Measurements from ENCODE around the gene LAPTM4A. TPM values are rescaled to one million over a fixed set of nuclear protein-coding genes. Genes with fewer than 3 reads are reported as not detected.

Gene LAPTM4A
- total and polyA plus RNA-seq, 5 donors from 2014 or later: 74.1 to 141 (median 131) TPM

GRCh38 chr2:20021405-20022009, 29.9 kb downstream of the LAPTM4A start:
- Mint-ChIP-seq H3K4me3 (no peak overlapping the region), H3K36me3 (peaks cover 3% of the 10 kb centered on the region)
- ATAC-seq (ENCODE audit: low read depth in 2 of 2): no peak

DNA sequence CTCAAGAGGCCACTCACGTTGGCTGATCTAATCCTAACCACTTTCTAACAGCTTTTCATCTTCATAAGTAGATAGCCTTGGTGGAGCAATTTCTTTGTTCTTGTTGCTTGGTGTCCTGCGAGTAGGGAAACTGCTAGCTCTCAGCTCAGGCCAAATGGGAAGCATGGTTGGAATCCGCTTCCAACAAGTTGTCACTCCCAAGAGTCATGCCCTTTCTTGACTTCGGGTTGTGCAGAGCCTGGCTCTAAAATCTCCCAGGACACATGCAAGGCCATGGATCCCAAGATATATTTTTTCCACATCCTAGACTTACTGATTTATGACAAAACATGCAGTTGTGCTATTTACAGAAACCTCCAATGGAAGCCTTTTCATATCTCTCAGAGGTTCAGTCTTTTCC, 31.7 kb downstream of the LAPTM4A start:
- Histone ChIP-seq H3K36me3 (ENCODE audit: control insufficient read depth, insufficient read depth, low read length) (no peaks in the 10 kb centered on the region), H3K27me3 (ENCODE audit: control insufficient read depth, insufficient read depth, low read length) (peaks cover 5% of the 10 kb centered on the region), H3K9me3 (ENCODE audit: control insufficient read depth in 2 of 2, low read length in 2 of 2) (peaks cover 8 to 10% of the 10 kb centered on the region in 2 experiments), H3K27ac (ENCODE audit: insufficient read depth, low read length, poor library complexity, severe bottlenecking) (no peak overlapping the region), H3K4me3 (ENCODE audit: low read depth, low read length) (no peak overlapping the region), H3K4me1 (ENCODE audit: control insufficient read depth, insufficient read depth, low read length, poor library complexity, severe bottlenecking) (no peaks in the 10 kb centered on the region)
- H3K9me3 Mint-ChIP-seq: peaks cover 0 to 25% (median 13%) of the 10 kb centered on the region in 7 donors
- no peak overlapping the region for H3K4me3 Mint-ChIP-seq
- DNase-seq (no peak), ATAC-seq (ENCODE audit: low read depth in 2 of 2) (no peak)
- H3K4me1 Mint-ChIP-seq: no peaks in the 10 kb centered on the region
- peaks cover 6% of the 10 kb centered on the region for H3K27me3 Mint-ChIP-seq
- no peak overlapping the region for H3K27ac Mint-ChIP-seq
- H3K36me3 Mint-ChIP-seq: peaks cover 3% of the 10 kb centered on the region

More at GRCh38 chr2:20021405-20022009, 29.9 kb downstream of the LAPTM4A start:
- DNase-seq: no peak
- Histone ChIP-seq H3K4me1 (ENCODE audit: control insufficient read depth, insufficient read depth, low read length, poor library complexity, severe bottlenecking) (no peaks in the 10 kb centered on the region), H3K4me3 (ENCODE audit: low read depth, low read length) (no peak overlapping the region), H3K36me3 (ENCODE audit: control insufficient read depth, insufficient read depth, low read length) (no peaks in the 10 kb centered on the region), H3K9me3 (ENCODE audit: control insufficient read depth in 2 of 2, low read length in 2 of 2) (peaks cover 8 to 10% of the 10 kb centered on the region in 2 experiments), H3K27ac (ENCODE audit: insufficient read depth, low read length, poor library complexity, severe bottlenecking) (no peak overlapping the region), H3K27me3 (ENCODE audit: control insufficient read depth, insufficient read depth, low read length) (peaks cover under 1% of the 10 kb centered on the region)
- H3K27me3 Mint-ChIP-seq: no peaks in the 10 kb centered on the region
- no peaks in the 10 kb centered on the region for H3K4me1 Mint-ChIP-seq
- H3K27ac Mint-ChIP-seq: no peak overlapping the region
- H3K9me3 Mint-ChIP-seq: peaks cover 0 to 25% (median 13%) of the 10 kb centered on the region in 7 donors

- Histone ChIP-seq H3K27ac (ENCODE audit: insufficient read depth, low read length, poor library complexity, severe bottlenecking) (no peak overlapping the region), H3K36me3 (ENCODE audit: control insufficient read depth, insufficient read depth, low read length) (no peaks in the 10 kb centered on the region), H3K27me3 (ENCODE audit: control insufficient read depth, insufficient read depth, low read length) (peaks cover 12% of the 10 kb centered on the region), H3K4me1 (ENCODE audit: control insufficient read depth, insufficient read depth, low read length, poor library complexity, severe bottlenecking) (no peaks in the 10 kb centered on the region), H3K4me3 (ENCODE audit: low read depth, low read length) (no peak overlapping the region), H3K9me3 (ENCODE audit: control insufficient read depth in 2 of 2, low read length in 2 of 2) (peaks cover 8 to 10% of the 10 kb centered on the region in 2 experiments)
- DNase-seq: no peak
- Mint-ChIP-seq H3K4me1 (no peaks in the 10 kb centered on the region), H3K4me3 (no peak overlapping the region), H3K36me3 (peaks cover 3% of the 10 kb centered on the region), H3K27ac (no peak overlapping the region), H3K27me3 (peaks cover 16% of the 10 kb centered on the region), H3K9me3 (peaks cover 0 to 25% (median 12%) of the 10 kb centered on the region in 7 donors)
- ATAC-seq (ENCODE audit: low read depth in 2 of 2): no peak
Measured at GRCh38 chr2:20018601-20019152, 32.8 kb downstream of the LAPTM4A start.

- peaks cover 28% of the 10 kb centered on the region for H3K27me3 ChIP-seq (ENCODE audit: control insufficient read depth, insufficient read depth, low read length)
- H3K4me3 ChIP-seq (ENCODE audit: low read depth, low read length): no peak overlapping the region
- Mint-ChIP-seq H3K4me1 (peaks cover 0 to 12% (median 6%) of the 10 kb centered on the region in 4 donors), H3K27ac (no peak overlapping the region), H3K9me3 (peaks cover 0 to 13% (median 12%) of the 10 kb centered on the region in 7 donors), H3K4me3 (no peak overlapping the region), H3K27me3 (peaks cover 32% of the 10 kb centered on the region), H3K36me3 (no peaks in the 10 kb centered on the region)
- no peaks in the 10 kb centered on the region for H3K36me3 ChIP-seq (ENCODE audit: control insufficient read depth, insufficient read depth, low read length)
- peaks cover 3 to 10% of the 10 kb centered on the region in 2 experiments for H3K9me3 ChIP-seq (ENCODE audit: control insufficient read depth in 2 of 2, low read length in 2 of 2)
- ATAC-seq (ENCODE audit: low read depth in 2 of 2) (no peak), DNase-seq (no peak)
- H3K27ac ChIP-seq (ENCODE audit: insufficient read depth, low read length, poor library complexity, severe bottlenecking): no peak overlapping the region
- H3K4me1 ChIP-seq (ENCODE audit: control insufficient read depth, insufficient read depth, low read length, poor library complexity, severe bottlenecking): peaks cover 12% of the 10 kb centered on the region
Measured at GRCh38 chr2:20016346-20016745, 35.1 kb downstream of the LAPTM4A start.

GRCh38 chr2:20015482-20016083, 35.8 kb downstream of the LAPTM4A start:
- peaks cover 32% of the 10 kb centered on the region for H3K27me3 ChIP-seq (ENCODE audit: control insufficient read depth, insufficient read depth, low read length)
- Mint-ChIP-seq H3K9me3 (peaks cover 0 to 10% (median 9%) of the 10 kb centered on the region in 7 donors), H3K27ac (no peak overlapping the region), H3K4me1 (peaks cover 0 to 12% (median 6%) of the 10 kb centered on the region in 4 donors), H3K36me3 (no peaks in the 10 kb centered on the region), H3K27me3 (peaks cover 39% of the 10 kb centered on the region), H3K4me3 (no peak overlapping the region)
- no peak for ATAC-seq (ENCODE audit: low read depth in 2 of 2)
- no peaks in the 10 kb centered on the region for H3K36me3 ChIP-seq (ENCODE audit: control insufficient read depth, insufficient read depth, low read length)
- no peak overlapping the region for H3K4me3 ChIP-seq (ENCODE audit: low read depth, low read length)
- peaks cover 12% of the 10 kb centered on the region for H3K4me1 ChIP-seq (ENCODE audit: control insufficient read depth, insufficient read depth, low read length, poor library complexity, severe bottlenecking)
- no peak overlapping the region for H3K27ac ChIP-seq (ENCODE audit: insufficient read depth, low read length, poor library complexity, severe bottlenecking)
- peaks cover 0 to 2% of the 10 kb centered on the region in 2 experiments for H3K9me3 ChIP-seq (ENCODE audit: control insufficient read depth in 2 of 2, low read length in 2 of 2)
- peak in 2 of 3 donors; percentile 36 to 51 for DNase-seq

DNA sequence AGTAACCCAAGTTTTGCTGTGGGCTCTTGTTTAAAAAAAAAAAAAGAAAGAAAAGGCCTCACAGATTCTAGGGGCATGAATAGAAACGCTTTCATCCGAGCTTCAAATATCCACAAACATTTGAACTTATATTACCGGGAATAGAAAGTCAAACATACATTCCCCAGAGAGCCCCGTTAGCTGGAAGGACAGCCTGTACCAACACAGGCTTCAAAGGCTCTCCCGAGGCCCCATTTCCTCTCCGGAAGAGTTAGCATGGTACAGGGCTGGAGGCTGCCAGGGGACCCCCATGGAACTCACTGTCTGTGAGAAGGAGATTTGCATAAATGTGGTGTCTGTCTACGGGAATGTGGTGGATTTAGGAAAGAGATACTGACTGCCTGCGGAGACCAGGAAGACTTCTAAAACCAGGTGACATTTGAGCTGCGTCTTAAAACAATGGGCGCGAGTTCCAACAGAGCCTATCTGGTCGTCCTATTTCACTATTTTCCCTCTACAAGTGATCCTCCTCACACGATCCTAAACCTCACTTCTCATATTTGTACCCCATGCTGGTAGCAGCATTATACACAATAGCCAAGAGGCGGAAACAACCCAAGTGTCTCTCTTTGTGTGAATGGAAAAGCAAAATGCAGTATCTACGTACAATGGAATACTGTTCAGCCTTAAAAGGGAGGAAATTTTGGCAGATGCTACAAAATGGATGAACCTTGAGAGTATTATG, 38.1 kb downstream of the LAPTM4A start:
- peak overlapping the region in 3 of 4 donors; percentile 55 to 70 (median 68) for H3K4me3 Mint-ChIP-seq
- H3K4me1 ChIP-seq (ENCODE audit: control insufficient read depth, insufficient read depth, low read length, poor library complexity, severe bottlenecking): peaks cover 12% of the 10 kb centered on the region
- peaks cover 39% of the 10 kb centered on the region for H3K27me3 ChIP-seq (ENCODE audit: control insufficient read depth, insufficient read depth, low read length)
- no peak for DNase-seq
- H3K27ac ChIP-seq (ENCODE audit: insufficient read depth, low read length, poor library complexity, severe bottlenecking): no peak overlapping the region
- no peaks in the 10 kb centered on the region for H3K36me3 Mint-ChIP-seq
- ATAC-seq (ENCODE audit: low read depth in 2 of 2): no peak
- H3K9me3 Mint-ChIP-seq: peaks cover 0 to 4% (median 0%) of the 10 kb centered on the region in 7 donors
- H3K27ac Mint-ChIP-seq: peak overlapping the region in 1 of 3 donors; percentile 43
- no peaks in the 10 kb centered on the region for H3K9me3 ChIP-seq (ENCODE audit: control insufficient read depth in 2 of 2, low read length in 2 of 2)
- H3K4me1 Mint-ChIP-seq: peaks cover 0 to 12% (median 6%) of the 10 kb centered on the region in 4 donors
- no peak overlapping the region for H3K4me3 ChIP-seq (ENCODE audit: low read depth, low read length)
- no peaks in the 10 kb centered on the region for H3K36me3 ChIP-seq (ENCODE audit: control insufficient read depth, insufficient read depth, low read length)
- peaks cover 53% of the 10 kb centered on the region for H3K27me3 Mint-ChIP-seq

DNA sequence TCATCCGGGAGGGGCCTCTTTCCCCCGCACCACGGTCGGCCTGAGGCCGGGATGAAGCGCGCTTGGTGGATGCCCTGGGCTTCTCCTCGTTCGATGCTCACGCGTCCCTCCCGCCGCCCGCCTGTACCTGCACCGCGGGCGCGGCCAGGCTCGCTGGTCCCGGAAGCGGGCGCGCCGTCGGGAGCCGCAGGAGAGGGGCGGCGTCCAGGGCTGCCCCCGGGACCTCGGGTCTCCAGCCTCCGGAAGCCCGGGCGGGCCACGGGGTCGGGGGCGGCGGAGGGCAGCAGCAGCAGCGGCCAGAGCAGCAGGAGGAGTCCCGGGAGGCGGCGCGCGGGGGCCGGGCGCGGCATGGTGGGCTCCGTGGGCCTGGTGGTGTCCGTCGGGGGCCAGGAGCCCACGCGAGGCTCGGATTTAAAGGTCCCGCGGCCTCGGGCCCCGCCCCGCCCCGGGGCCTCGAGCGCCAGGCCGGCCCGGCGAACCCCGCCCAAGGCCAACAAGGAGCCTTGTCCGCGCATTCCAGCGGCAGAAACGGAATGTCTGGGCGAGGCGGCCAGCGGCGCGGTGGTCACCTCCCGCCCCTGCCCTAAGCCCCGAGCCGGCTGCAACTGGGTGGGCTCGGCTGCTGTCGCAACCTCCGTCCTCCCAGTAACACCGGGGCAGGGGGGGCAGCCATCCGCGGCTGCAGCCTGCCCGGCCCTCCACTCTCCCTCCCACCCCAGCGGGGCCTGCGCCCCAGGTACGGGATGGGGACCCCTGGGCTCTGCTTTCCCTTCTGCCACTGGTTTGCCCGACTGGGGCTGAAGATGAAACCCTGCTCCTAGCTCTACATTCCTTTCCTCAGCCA, 38.9 kb downstream of the LAPTM4A start, which contains the start of gene MATN3:
MATN3 (minus strand) TSS at position 387 of the 844 bp plus-strand sequence; CDS start at position 350, 37 bp downstream.
- H3K4me3 ChIP-seq (ENCODE audit: low read depth, low read length): no peak within 1 kb of the TSS
- Mint-ChIP-seq H3K36me3 (no peaks in the 10 kb centered on the region), H3K9me3 (peaks cover 0 to 4% (median 0%) of the 10 kb centered on the region in 7 donors), H3K27ac (peak within 1 kb of the TSS in 1 of 3 donors; percentile 43), H3K4me1 (peaks cover 0 to 12% (median 6%) of the 10 kb centered on the region in 4 donors), H3K27me3 (peaks cover 54% of the 10 kb centered on the region), H3K4me3 (peak within 1 kb of the TSS; percentile 55 to 83 (median 74))
- no peaks in the 10 kb centered on the region for H3K36me3 ChIP-seq (ENCODE audit: control insufficient read depth, insufficient read depth, low read length)
- H3K9me3 ChIP-seq (ENCODE audit: control insufficient read depth in 2 of 2, low read length in 2 of 2): no peaks in the 10 kb centered on the region
- H3K27ac ChIP-seq (ENCODE audit: insufficient read depth, low read length, poor library complexity, severe bottlenecking): no peak within 1 kb of the TSS
- ATAC-seq (ENCODE audit: low read depth in 2 of 2) (no peak), DNase-seq (peak in 2 of 3 donors; percentile 2 to 13)
- H3K4me1 ChIP-seq (ENCODE audit: control insufficient read depth, insufficient read depth, low read length, poor library complexity, severe bottlenecking): peaks cover 12% of the 10 kb centered on the region
- H3K27me3 ChIP-seq (ENCODE audit: control insufficient read depth, insufficient read depth, low read length): peaks cover 41% of the 10 kb centered on the region

Measured in CD4-positive, CD25-positive, alpha-beta regulatory T cell (primary cell).